Measurements from ENCODE around the gene WWC1. TPM values are rescaled to one million over a fixed set of nuclear protein-coding genes. Genes with fewer than 3 reads are reported as not detected.
"Not testable (repeated sequence)": the region's sequence is repeated elsewhere in the genome, so short reads cannot be mapped to it uniquely, and the experiment has no call there.

The WWC1 gene
- total RNA-seq, 1 experiment from 2014 or later: 98.5 TPM

GRCh38 chr5:168415401-168415800 lies 124.0 kb downstream of the WWC1 start:
- DNase-seq (ENCODE audit: low read depth): no peak
- in situ Hi-C loops (cut with HindIII; ENCODE audit: low pct_unique_long_range_greater_than_20kb, low sequenced_read_pairs): no loop called here

- in situ Hi-C loops (cut with HindIII; ENCODE audit: low pct_unique_long_range_greater_than_20kb, low sequenced_read_pairs): no loop called here
- no peak for DNase-seq (ENCODE audit: low read depth)
Observed at GRCh38 chr5:168415971-168416370, 124.5 kb downstream of the WWC1 start.

GRCh38 chr5:168417731-168418429 lies 126.4 kb downstream of the WWC1 start:
- no peak for DNase-seq (ENCODE audit: low read depth)
- in situ Hi-C loops (cut with HindIII; ENCODE audit: low pct_unique_long_range_greater_than_20kb, low sequenced_read_pairs): no loop called here

GRCh38 chr5:168420461-168420860 lies 129.0 kb downstream of the WWC1 start:
- in situ Hi-C loops (cut with HindIII; ENCODE audit: low pct_unique_long_range_greater_than_20kb, low sequenced_read_pairs): no loop called here
- DNase-seq (ENCODE audit: low read depth): no peak

DNA sequence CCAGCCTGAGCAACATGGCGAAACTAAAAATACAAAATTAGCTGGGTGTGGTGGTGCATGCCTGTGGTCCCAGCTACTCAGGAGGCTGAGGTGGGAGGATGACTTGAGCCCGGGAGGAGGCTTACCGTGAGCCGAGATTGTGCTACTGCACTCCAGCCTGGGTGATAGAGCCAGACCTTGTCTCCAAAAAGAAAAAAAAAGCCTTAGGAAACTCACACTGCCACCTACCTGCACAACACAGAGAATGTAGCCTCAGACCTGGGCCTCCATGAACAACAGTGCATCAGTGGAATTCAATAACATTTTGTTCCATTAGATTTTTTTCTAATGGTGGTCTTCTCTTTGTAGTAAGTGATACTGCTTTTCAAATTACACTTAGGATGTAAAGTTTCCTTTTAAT lies 131.0 kb downstream of the WWC1 start:
- in situ Hi-C loops (cut with HindIII; ENCODE audit: low pct_unique_long_range_greater_than_20kb, low sequenced_read_pairs): no loop called here
- DNase-seq (ENCODE audit: low read depth): peak; percentile 22

- in situ Hi-C loops (cut with HindIII; ENCODE audit: low pct_unique_long_range_greater_than_20kb, low sequenced_read_pairs): no loop called here
- DNase-seq (ENCODE audit: low read depth): no peak
Observed at GRCh38 chr5:168423478-168423877, 132.0 kb downstream of the WWC1 start.

DNA sequence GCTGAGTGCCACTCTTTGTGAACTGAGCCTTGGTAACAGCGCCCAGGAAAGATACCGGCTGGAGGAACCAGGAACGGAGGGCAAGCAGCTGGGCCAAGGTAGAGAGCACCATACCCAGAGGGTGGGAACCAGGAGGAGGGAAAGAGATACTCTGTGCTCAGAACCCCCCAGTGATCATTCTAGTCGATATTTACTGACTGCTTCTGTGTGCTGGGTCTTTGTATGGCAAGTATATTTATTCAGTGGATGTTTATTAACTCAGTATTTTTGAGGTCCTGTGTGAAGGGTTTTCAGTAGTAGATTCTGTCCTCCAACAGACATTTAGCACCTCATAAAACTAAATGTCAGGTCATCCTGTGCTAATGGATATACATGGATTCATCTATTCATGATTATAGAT lies 132.5 kb downstream of the WWC1 start:
- in situ Hi-C loops (cut with HindIII; ENCODE audit: low pct_unique_long_range_greater_than_20kb, low sequenced_read_pairs): no loop called here
- no peak for DNase-seq (ENCODE audit: low read depth)

- no peak for DNase-seq (ENCODE audit: low read depth)
- in situ Hi-C loops (cut with HindIII; ENCODE audit: low pct_unique_long_range_greater_than_20kb, low sequenced_read_pairs): no loop called here
Observed at GRCh38 chr5:168424594-168425323, 133.3 kb downstream of the WWC1 start.

DNA sequence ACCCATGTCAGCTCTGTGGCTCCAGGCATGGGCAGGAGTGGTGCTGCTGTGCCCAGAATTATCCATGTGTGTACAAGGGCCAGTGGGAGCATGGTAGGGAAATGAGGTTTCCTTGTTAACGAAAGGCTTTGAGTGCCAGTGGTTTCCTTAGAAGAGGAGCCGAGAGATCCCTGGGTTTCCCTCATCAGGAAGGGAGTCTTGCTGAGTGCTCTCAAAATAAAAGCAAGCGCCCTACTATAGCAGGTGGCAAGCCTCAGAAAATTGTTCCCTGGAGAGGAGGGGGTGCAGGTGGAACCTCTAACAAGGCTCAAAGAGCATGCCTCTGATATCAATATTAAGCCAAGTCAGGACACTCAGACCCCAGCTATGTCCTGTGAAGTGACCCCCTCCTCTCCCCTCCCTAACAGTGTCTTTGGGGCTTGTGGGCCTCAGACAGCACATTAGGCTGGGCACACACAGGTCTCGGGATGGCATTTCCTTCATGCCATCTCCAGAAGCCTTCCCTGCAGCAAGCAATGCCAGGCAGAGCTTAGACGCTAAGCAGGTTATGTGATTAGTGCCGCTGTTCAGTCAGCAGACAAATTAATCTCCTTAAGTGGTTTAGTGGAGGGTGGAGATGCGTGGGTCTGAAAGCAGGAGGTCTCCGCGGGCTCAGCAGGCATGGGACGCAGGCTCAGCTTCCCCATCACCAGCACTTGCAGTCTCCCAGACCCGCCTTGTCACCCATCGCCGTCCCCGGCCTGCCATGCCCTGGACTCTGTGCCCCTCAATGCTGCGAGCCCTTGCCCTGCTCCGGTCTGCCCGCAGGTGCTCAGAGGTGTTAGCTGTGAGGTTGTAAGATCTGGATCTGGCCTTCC lies 134.8 kb downstream of the WWC1 start:
- no peak for DNase-seq (ENCODE audit: low read depth)
- in situ Hi-C loops (cut with HindIII; ENCODE audit: low pct_unique_long_range_greater_than_20kb, low sequenced_read_pairs): no loop called here

DNA sequence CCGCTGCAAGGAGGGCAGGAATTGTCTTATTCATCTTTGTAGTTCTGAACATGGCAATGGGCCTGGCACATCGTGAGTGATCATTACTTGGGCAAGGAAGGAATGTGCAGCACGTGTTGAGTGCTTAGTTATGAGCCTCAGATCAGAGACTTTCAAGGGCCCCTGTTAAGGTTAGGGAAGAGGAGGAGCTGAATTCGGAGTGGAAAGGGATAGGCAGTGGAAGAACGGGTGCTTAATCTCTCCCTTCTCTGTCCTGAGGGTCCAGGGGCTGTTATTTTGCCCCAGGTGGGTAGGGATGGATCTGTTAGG lies 135.4 kb downstream of the WWC1 start:
- no peak for DNase-seq (ENCODE audit: low read depth)
- in situ Hi-C loops (cut with HindIII; ENCODE audit: low pct_unique_long_range_greater_than_20kb, low sequenced_read_pairs): no loop called here

GRCh38 chr5:168427224-168427623 lies 135.8 kb downstream of the WWC1 start:
- no peak for DNase-seq (ENCODE audit: low read depth)
- in situ Hi-C loops (cut with HindIII; ENCODE audit: low pct_unique_long_range_greater_than_20kb, low sequenced_read_pairs): no loop called here

DNA sequence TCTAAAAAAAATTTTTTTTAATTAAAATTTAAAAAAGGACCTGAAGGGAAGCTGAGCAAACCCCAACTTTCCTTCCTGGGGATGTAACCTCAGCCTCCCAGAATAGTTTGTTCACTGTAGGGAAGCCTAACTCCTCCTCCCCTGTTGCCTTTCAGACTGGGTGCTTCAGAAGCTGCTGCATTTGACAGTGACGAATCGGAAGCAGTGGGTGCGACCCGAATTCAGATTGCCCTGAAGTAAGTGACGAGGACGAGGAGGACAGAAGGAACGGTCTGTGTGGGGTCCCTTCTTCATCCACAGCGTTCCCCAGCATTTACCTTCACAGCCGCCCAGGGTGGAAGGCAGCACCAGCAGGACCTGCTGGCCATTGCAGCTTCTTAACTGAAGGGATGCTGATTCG lies 137.1 kb downstream of the WWC1 start:
- in situ Hi-C loops (cut with HindIII; ENCODE audit: low pct_unique_long_range_greater_than_20kb, low sequenced_read_pairs): no loop called here
- DNase-seq (ENCODE audit: low read depth): no peak

GRCh38 chr5:168430296-168430695 lies 138.9 kb downstream of the WWC1 start:
- in situ Hi-C loops (cut with HindIII; ENCODE audit: low pct_unique_long_range_greater_than_20kb, low sequenced_read_pairs): no loop called here
- DNase-seq (ENCODE audit: low read depth): no peak

- in situ Hi-C loops (cut with HindIII; ENCODE audit: low pct_unique_long_range_greater_than_20kb, low sequenced_read_pairs): no loop called here
- DNase-seq (ENCODE audit: low read depth): no peak
Observed at GRCh38 chr5:168432903-168433302, 141.5 kb downstream of the WWC1 start.

- in situ Hi-C loops (cut with HindIII; ENCODE audit: low pct_unique_long_range_greater_than_20kb, low sequenced_read_pairs): no loop called here
- no peak for DNase-seq (ENCODE audit: low read depth)
Observed at GRCh38 chr5:168434001-168434400, 142.6 kb downstream of the WWC1 start.

GRCh38 chr5:168434746-168435321 lies 143.4 kb downstream of the WWC1 start:
- in situ Hi-C loops (cut with HindIII; ENCODE audit: low pct_unique_long_range_greater_than_20kb, low sequenced_read_pairs): no loop called here
- no peak for DNase-seq (ENCODE audit: low read depth)

DNA sequence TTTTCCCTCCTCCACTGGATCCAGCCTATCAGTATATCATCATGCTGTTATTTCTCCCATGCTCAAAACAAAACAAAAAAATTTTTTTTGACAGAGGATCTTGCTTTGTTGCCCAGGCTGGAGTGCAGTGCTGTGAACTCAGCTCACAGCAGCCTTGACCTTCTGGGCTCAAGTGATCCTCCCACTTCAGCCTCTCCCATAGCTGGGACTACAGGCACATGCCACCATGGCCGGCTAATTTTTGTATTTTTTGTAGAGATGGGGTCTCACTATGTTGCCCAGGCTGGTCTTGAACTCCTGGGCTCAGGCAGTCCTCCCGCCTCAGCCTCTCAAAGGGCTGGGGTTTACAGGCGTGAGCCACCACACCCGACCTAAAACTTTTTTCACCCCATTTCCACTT lies 143.9 kb downstream of the WWC1 start:
- DNase-seq (ENCODE audit: low read depth); in situ Hi-C loops (cut with HindIII; ENCODE audit: low pct_unique_long_range_greater_than_20kb, low sequenced_read_pairs): not testable (repeated sequence)

GRCh38 chr5:168438349-168438748 lies 146.9 kb downstream of the WWC1 start:
- DNase-seq (ENCODE audit: low read depth): no peak
- in situ Hi-C loops (cut with HindIII; ENCODE audit: low pct_unique_long_range_greater_than_20kb, low sequenced_read_pairs): no loop called here

DNA sequence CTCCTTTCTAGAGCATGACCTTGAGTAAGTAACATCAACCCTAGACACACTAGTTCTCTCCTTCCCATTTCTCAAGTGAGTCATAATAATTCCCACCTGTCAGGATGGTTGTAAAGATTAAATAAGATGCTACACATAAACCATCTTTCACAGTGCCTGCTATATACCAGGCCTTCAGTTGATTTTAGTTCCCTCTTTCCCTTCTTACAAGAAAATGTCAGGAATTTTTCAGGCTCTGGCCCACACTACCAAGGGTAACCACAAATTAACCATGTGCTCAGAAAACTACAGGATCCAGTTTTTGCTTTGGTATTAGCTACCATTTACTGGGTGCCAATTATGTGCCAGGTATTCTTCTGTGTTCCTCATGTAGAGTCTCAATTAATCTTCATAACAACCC lies 152.1 kb downstream of the WWC1 start:
- no peak for DNase-seq (ENCODE audit: low read depth)
- in situ Hi-C loops (cut with HindIII; ENCODE audit: low pct_unique_long_range_greater_than_20kb, low sequenced_read_pairs): no loop called here

Measured in Caki2 (cell line).